Endodermal cell (in vitro differentiated cells): ENCODE results near the gene TAS2R20. TPM values are rescaled to one million over a fixed set of nuclear protein-coding genes. Genes with fewer than 3 reads are reported as not detected.

Experiments
- DNase-seq: peaks from one replicate; pipeline ENCODE4 v3.0.0-alpha.2; 2017
- H3K27ac ChIP-seq: 2 replicates; pipeline ENCODE4 v1.5.1; 2013; ENCODE audit warnings: mild to moderate bottlenecking, low read depth, low read length, moderate library complexity
- H3K27me3 ChIP-seq: 2 replicates; pipeline ENCODE4 v1.6.1; 2013; ENCODE audit warnings: mild to moderate bottlenecking, low read length, moderate library complexity; ENCODE audit not compliant: insufficient read depth, control insufficient read depth, poor library complexity, severe bottlenecking
- H3K36me3 ChIP-seq: 2 replicates; pipeline ENCODE4 v1.7.0; 2013; ENCODE audit warnings: mild to moderate bottlenecking, low read length, moderate library complexity; ENCODE audit not compliant: control insufficient read depth, insufficient read depth
- H3K4me1 ChIP-seq: one replicate; pipeline ENCODE4 v1.7.0; 2013; ENCODE audit warnings: low read length; ENCODE audit not compliant: control insufficient read depth, insufficient read depth
- H3K4me3 ChIP-seq: 2 replicates; pipeline ENCODE4 v1.5.1; 2013; ENCODE audit warnings: mild to moderate bottlenecking, low read length, moderate library complexity
- H3K9ac ChIP-seq: 2 replicates; pipeline ENCODE4 v1.6.1; 2013; ENCODE audit warnings: mild to moderate bottlenecking, low read length, moderate library complexity; ENCODE audit not compliant: poor library complexity, severe bottlenecking; ENCODE audit errors: extremely low read depth
- H3K9me3 ChIP-seq: 2 replicates; pipeline ENCODE4 v1.6.1; 2013; ENCODE audit warnings: mild to moderate bottlenecking, low read length, moderate library complexity; ENCODE audit not compliant: control insufficient read depth
- H3K27ac Mint-ChIP-seq: 2 replicates; pipeline ENCODE4 v1.8.0; 2020; ENCODE audit warnings: mixed read lengths
- H3K27me3 Mint-ChIP-seq: 2 replicates; pipeline ENCODE4 v1.8.0; 2021; ENCODE audit warnings: mild to moderate bottlenecking, mixed read lengths; ENCODE audit not compliant: insufficient read depth
- H3K36me3 Mint-ChIP-seq: 2 replicates; pipeline ENCODE4 v1.8.0; 2020; ENCODE audit warnings: low read depth, mixed read lengths
- H3K4me1 Mint-ChIP-seq: 2 replicates; pipeline ENCODE4 v1.8.0; 2020; ENCODE audit warnings: mixed read lengths
- H3K4me3 Mint-ChIP-seq: 2 replicates; pipeline ENCODE4 v1.8.0; 2020; ENCODE audit warnings: mild to moderate bottlenecking, moderate library complexity, mixed read lengths
- H3K9me3 Mint-ChIP-seq: 2 replicates; pipeline ENCODE4 v1.8.0; 2020; ENCODE audit warnings: mild to moderate bottlenecking, mixed read lengths
- CTCF ChIP-seq: fragments of 200-600 bp; sonication (generic); conservative IDR thresholded peaks from 2 replicates; pipeline ENCODE4 v1.5.0; 2021; ENCODE audit warnings: antibody characterized with exemption, mild to moderate bottlenecking
- WGBS, 2 experiments: methylation state at CpG; one replicate each; pipeline versions ENCODE4 v1.1.5 to v1.1.7; 2013; ENCODE audit warnings: missing lambda C conversion rate in 2 of 2, mixed read lengths in 1 of 2; ENCODE audit not compliant: insufficient coverage in 1 of 2, insufficient read length in 1 of 2; 5-methylcytosine and 5-hydroxymethylcytosine counted together
- total RNA-seq, 2 donors: library from RNA; stranded (reverse); fragmentation: NEBNext Ultra II Directional in 1 of 2; extraction: Animal tissue kit (Norgen Biotek cat#: 25700) in 1 of 2; gene quantifications; 2 replicates in 1 of 2; 3 replicates in 1 of 2; pipeline ENCODE4 v1.2.1, GENCODE V29; 2021

Gene TAS2R20
- total RNA-seq, 2 donors from 2014 or later, result 2.1 to 5.9 TPM

- H3K4me1 ChIP-seq, result no peaks in the 10 kb centered on the region
- no peak for DNase-seq
- H3K9me3 ChIP-seq, result no peaks in the 10 kb centered on the region
- H3K36me3 ChIP-seq, result no peaks in the 10 kb centered on the region
- peaks cover 8% of the 10 kb centered on the region for H3K36me3 Mint-ChIP-seq
- H3K4me3 Mint-ChIP-seq, result no peak overlapping the region
- H3K27me3 ChIP-seq, result no peaks in the 10 kb centered on the region
- H3K27me3 Mint-ChIP-seq, result no peaks in the 10 kb centered on the region
- no peak overlapping the region for H3K27ac ChIP-seq
- 85 to 92% methylated on average over 4 to 5 of the region's 5 CpGs for WGBS, 2 experiments
- peaks cover 11% of the 10 kb centered on the region for H3K4me1 Mint-ChIP-seq
- no peak overlapping the region for H3K9ac ChIP-seq
- no peak for TF ChIP-seq CTCF
- no peak overlapping the region for H3K4me3 ChIP-seq
- H3K9me3 Mint-ChIP-seq, result no peaks in the 10 kb centered on the region
- H3K27ac Mint-ChIP-seq, result no peak overlapping the region
Observed at GRCh38 chr12:10982244-10982643, 15.9 kb downstream of the TAS2R20 start.

- no peaks in the 10 kb centered on the region for H3K4me1 ChIP-seq
- DNase-seq, result no peak
- Mint-ChIP-seq H3K9me3 (no peaks in the 10 kb centered on the region), H3K4me1 (peaks cover 26% of the 10 kb centered on the region), H3K4me3 (no peak overlapping the region), H3K36me3 (peaks cover 2% of the 10 kb centered on the region), H3K27ac (no peak overlapping the region), H3K27me3 (no peaks in the 10 kb centered on the region)
- 74% methylated on average over 3 of the region's 3 CpGs; no CpG with 5 or more reads in 1 of the 2 experiments for WGBS, 2 experiments
- H3K27me3 ChIP-seq, result no peaks in the 10 kb centered on the region
- no peaks in the 10 kb centered on the region for H3K36me3 ChIP-seq
- no peak overlapping the region for H3K27ac ChIP-seq
- H3K9ac ChIP-seq, result no peak overlapping the region
- TF ChIP-seq CTCF, result no peak
- H3K4me3 ChIP-seq, result no peak overlapping the region
- no peaks in the 10 kb centered on the region for H3K9me3 ChIP-seq
Observed at GRCh38 chr12:10974965-10975364, 23.1 kb downstream of the TAS2R20 start.

GRCh38 chr12:10968765-10969456, 29.2 kb downstream of the TAS2R20 start:
- Mint-ChIP-seq H3K27me3 (no peaks in the 10 kb centered on the region), H3K27ac (peak overlapping the region; percentile 37), H3K4me1 (peaks cover 6% of the 10 kb centered on the region), H3K4me3 (no peak overlapping the region), H3K36me3 (peaks cover 24% of the 10 kb centered on the region), H3K9me3 (peaks cover 2% of the 10 kb centered on the region)
- Histone ChIP-seq H3K27ac (no peak overlapping the region), H3K4me3 (no peak overlapping the region), H3K9me3 (no peaks in the 10 kb centered on the region), H3K27me3 (no peaks in the 10 kb centered on the region), H3K9ac (no peak overlapping the region), H3K4me1 (no peaks in the 10 kb centered on the region), H3K36me3 (no peaks in the 10 kb centered on the region)
- no peak for TF ChIP-seq CTCF
- DNase-seq, result no peak
- 93% methylated on average over 9 to 15 of the region's 15 CpGs for WGBS, 2 experiments
